Ectodermal cell (in vitro differentiated cells): ENCODE measurements around the gene CFAP57.

ENCODE experiments used
- H3K27ac ChIP-seq: 2 replicates; pipeline ENCODE4 v1.7.0; 2013; ENCODE audit warnings: mild to moderate bottlenecking, low read depth, low read length; ENCODE audit not compliant: insufficient read depth, poor library complexity, severe bottlenecking
- H3K27me3 ChIP-seq: 2 replicates; pipeline ENCODE4 v1.7.0; 2013; ENCODE audit warnings: mild to moderate bottlenecking, low read length; ENCODE audit not compliant: insufficient read depth, control insufficient read depth, poor library complexity, severe bottlenecking
- H3K36me3 ChIP-seq: one replicate; pipeline ENCODE4 v1.7.0; 2013; ENCODE audit warnings: low read length; ENCODE audit not compliant: control insufficient read depth, insufficient read depth
- H3K4me1 ChIP-seq: one replicate; pipeline ENCODE4 v1.7.0; 2013; ENCODE audit warnings: low read length; ENCODE audit not compliant: control insufficient read depth, insufficient read depth
- H3K4me3 ChIP-seq: 2 replicates; pipeline ENCODE4 v1.7.0; 2013; ENCODE audit warnings: low read depth, low read length, control low read depth; ENCODE audit not compliant: insufficient read depth
- H3K9me3 ChIP-seq: 2 replicates; pipeline ENCODE4 v1.7.0; 2013; ENCODE audit warnings: mild to moderate bottlenecking, low read length, moderate library complexity; ENCODE audit not compliant: control insufficient read depth
- WGBS, 2 experiments: methylation state at CpG; one replicate each; pipeline ENCODE4 v1.1.7; 2013; ENCODE audit warnings: missing lambda C conversion rate in 2 of 2; 5-methylcytosine and 5-hydroxymethylcytosine counted together

Gene CFAP57

DNA sequence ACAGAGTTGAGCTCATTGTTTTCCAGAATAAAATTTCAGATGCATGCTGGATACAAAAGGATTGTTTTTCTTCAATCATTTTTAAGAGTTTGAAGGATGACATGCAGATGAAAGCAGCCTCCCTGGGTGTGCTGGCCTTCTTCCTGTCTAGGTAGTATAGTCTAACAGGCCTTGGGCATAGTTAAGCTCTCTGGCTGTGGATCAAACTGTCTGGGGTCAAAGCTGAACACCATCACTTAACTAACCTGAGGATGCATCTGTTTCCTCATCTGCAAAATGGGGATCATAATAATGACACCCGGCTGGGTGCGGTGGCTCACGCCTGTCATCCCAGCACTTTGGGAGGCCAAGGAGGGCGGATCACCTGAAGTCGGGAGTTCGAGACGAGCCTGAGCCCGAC, 122.6 kb downstream of the CFAP57 start:
- no peaks in the 10 kb centered on the region for H3K36me3 ChIP-seq
- H3K4me3 ChIP-seq = no peak overlapping the region
- no peaks in the 10 kb centered on the region for H3K27me3 ChIP-seq
- H3K4me1 ChIP-seq = peaks cover 18% of the 10 kb centered on the region
- no peak overlapping the region for H3K27ac ChIP-seq
- no peaks in the 10 kb centered on the region for H3K9me3 ChIP-seq
- WGBS, 2 experiments = 90 to 94% methylated on average over 8 of the region's 8 CpGs

- Histone ChIP-seq H3K4me3 (no peak overlapping the region), H3K27ac (no peak overlapping the region), H3K27me3 (no peaks in the 10 kb centered on the region), H3K4me1 (peaks cover 18% of the 10 kb centered on the region), H3K9me3 (no peaks in the 10 kb centered on the region), H3K36me3 (no peaks in the 10 kb centered on the region)
- WGBS, 2 experiments = 80 to 89% methylated on average over 1 of the region's 1 CpG
Observed at GRCh38 chr1:43296207-43296606, 124.1 kb downstream of the CFAP57 start.

DNA sequence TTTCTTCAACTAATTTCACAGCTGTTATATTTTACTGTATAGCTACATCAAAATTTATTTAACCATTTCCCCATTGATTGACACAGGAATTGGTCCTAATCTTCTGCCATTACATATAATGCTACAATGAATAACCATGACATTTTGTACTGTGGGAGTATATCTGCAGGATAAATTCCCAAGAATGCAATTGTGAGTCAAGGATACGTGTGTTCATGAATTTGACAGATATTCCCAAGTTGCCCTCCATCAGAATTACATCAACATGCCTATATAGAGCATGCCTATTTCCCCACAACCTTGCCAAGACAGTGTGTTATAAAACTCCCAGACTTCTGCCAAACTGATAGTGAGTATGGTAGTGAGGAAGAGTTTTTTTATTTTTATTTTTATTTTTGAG, 125.9 kb downstream of the CFAP57 start:
- 100% methylated on average over 1 of the region's 1 CpG for WGBS, 2 experiments
- H3K9me3 ChIP-seq = no peaks in the 10 kb centered on the region
- H3K27me3 ChIP-seq = no peaks in the 10 kb centered on the region
- H3K36me3 ChIP-seq = no peaks in the 10 kb centered on the region
- no peak overlapping the region for H3K4me3 ChIP-seq
- H3K4me1 ChIP-seq = peaks cover 18% of the 10 kb centered on the region
- no peak overlapping the region for H3K27ac ChIP-seq

DNA sequence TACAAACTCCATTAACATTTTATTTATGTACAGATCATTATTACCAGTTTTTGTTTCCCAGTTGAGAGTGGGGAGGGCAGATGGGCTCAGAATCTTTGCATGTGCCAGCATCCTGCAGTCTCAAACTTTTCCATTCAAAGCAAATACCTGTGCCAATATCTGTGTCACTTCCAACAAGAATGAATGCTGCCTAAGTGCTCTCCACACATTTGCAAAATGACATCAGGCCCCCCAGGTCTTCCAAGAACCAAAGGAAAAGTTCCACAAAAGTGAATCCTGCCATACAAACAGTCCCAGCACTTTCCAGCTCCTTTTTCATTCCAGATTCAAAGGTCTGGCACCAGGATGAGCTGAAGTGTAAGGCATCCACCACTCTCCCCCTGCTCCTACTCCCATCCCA, 127.0 kb downstream of the CFAP57 start:
- no peak overlapping the region for H3K27ac ChIP-seq
- H3K4me3 ChIP-seq = no peak overlapping the region
- H3K36me3 ChIP-seq = no peaks in the 10 kb centered on the region
- no peaks in the 10 kb centered on the region for H3K27me3 ChIP-seq
- peaks cover 18% of the 10 kb centered on the region for H3K4me1 ChIP-seq
- H3K9me3 ChIP-seq = no peaks in the 10 kb centered on the region

GRCh38 chr1:43300378-43301094, 128.4 kb downstream of the CFAP57 start, which contains the start of gene TIE1:
Gene TIE1, plus strand, starts transcription at chr1:43300982. Its CDS starts 90 bp downstream, at chr1:43301072.
- WGBS, 2 experiments = 87 to 88% methylated on average over 7 to 10 of the region's 10 CpGs
- H3K9me3 ChIP-seq = no peaks in the 10 kb centered on the region

DNA sequence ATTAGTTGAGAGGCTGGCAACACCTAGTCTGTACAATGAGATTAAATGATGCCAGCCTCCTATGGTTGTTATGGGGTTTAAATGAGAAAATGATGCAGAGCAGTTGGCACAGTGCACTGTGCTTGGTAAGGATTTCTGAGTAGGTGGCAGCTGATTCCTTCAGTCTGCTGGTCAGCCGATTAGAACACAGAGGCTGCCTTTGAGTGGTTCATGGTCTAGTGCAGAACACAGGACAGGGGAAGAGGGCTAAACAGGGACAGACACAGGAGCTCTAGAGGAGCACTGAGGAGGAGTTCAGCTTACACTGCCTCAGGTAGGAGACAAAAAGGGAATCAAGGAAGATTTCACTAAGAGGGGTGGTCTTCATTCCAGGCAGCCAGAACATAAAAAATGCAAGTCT, 130.1 kb downstream of the CFAP57 start:
- no peaks in the 10 kb centered on the region for H3K36me3 ChIP-seq
- H3K9me3 ChIP-seq = no peaks in the 10 kb centered on the region
- 85 to 92% methylated on average over 1 of the region's 1 CpG for WGBS, 2 experiments
- no peaks in the 10 kb centered on the region for H3K4me1 ChIP-seq
- H3K27ac ChIP-seq = no peak overlapping the region
- no peaks in the 10 kb centered on the region for H3K27me3 ChIP-seq
- H3K4me3 ChIP-seq = no peak overlapping the region

More at GRCh38 chr1:43300378-43301094, 128.4 kb downstream of the CFAP57 start, which contains the start of gene TIE1:
- no peak within 1 kb of the TSS for H3K27ac ChIP-seq
- no peaks in the 10 kb centered on the region for H3K27me3 ChIP-seq
- H3K4me3 ChIP-seq = no peak within 1 kb of the TSS
- H3K4me1 ChIP-seq = peaks cover 7% of the 10 kb centered on the region
- H3K36me3 ChIP-seq = no peaks in the 10 kb centered on the region

DNA sequence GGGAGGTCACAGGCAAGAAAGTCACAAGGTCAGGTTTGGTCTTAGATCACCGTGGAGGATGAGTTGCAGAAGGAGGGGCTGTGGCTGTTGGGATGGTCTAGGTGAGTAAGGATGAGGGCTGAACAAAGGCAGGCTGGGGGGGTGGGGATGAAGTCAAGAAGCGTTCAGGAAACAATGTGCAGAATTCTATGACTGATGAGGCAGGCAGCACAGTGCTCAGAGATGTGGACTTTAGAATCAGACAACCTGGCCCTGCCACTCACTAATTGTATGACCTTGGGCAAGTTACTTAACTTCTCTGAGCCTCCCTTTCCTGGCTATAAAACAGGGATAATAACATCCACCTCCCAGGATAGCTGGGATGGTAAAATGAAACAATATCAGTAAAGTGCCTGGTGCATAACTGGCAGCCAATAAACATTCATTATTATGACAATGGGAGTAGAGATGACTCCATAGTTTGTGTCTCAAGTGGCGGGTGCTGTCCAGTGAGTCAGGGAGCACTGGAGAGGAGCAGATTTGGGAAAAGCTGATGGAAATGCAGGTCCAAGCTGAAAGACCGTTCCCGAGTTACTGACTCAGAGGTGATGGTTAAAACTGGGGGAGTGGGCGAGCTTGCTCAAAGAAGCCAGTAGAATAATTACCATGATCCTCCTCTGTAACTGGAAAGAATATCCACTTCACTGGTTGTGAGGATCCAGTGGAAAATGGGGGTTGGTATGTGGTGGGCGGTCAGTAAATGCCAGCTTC, 130.8 kb downstream of the CFAP57 start:
- H3K27me3 ChIP-seq = no peaks in the 10 kb centered on the region
- no peaks in the 10 kb centered on the region for H3K36me3 ChIP-seq
- H3K4me3 ChIP-seq = no peak overlapping the region
- WGBS, 2 experiments = 88 to 91% methylated on average over 7 of the region's 7 CpGs
- no peak overlapping the region for H3K27ac ChIP-seq
- H3K9me3 ChIP-seq = no peaks in the 10 kb centered on the region
- H3K4me1 ChIP-seq = no peaks in the 10 kb centered on the region

DNA sequence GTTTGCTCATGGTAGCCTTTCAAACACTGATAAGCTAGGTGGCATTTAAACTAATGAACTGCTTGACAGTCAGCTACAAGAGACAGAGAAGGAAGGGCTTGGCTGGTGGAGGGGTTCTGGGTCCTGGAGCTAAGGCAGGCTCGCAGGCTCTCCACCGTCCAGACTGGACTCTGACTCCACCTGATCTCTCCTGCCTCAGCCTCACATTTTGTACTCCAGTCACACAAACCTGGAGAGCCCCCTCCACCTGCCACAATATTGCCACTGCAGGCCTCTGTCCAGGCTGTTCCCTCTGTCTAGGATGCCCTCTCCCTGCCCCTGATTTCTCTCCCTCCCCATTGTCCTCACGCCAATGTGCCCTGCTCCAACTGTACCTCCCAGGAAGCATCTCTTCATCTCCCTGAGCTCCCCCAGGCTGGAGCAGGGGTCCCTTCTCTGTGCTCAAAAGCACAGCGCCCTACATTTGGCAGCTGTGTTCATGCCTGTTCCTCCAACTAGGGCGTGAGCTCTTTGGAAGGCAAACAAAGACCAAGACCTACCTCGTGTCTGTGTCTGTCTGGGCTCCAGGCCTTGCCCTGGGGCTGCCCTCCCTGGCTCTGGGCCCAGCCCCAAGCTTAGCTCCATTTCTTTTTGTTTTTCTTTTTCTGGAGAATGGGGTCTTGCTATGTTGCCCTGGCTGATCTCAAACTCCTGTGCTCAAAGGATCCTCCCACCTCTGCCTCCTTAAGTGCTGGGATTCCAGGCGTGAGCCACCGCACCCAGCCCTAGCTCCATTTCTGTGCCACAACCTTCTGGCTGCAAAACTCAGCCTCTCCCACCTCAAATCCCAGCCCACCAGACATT, 131.6 kb downstream of the CFAP57 start:
- no peak overlapping the region for H3K4me3 ChIP-seq
- no peaks in the 10 kb centered on the region for H3K9me3 ChIP-seq
- no peaks in the 10 kb centered on the region for H3K4me1 ChIP-seq
- H3K36me3 ChIP-seq = no peaks in the 10 kb centered on the region
- H3K27ac ChIP-seq = no peak overlapping the region
- no peaks in the 10 kb centered on the region for H3K27me3 ChIP-seq
- WGBS, 2 experiments = 91% methylated on average over 8 of the region's 8 CpGs
